Activated naive CD8-positive, alpha-beta T cell treated with anti-CD3 and anti-CD28 coated beads, Interleukin-2, amount 50 U/mL, for 24 hours (primary cell): ENCODE data around the gene IGF1R.

Source experiments
- ATAC-seq: fragments of 150-1000 bp; cut with Tn5 transposase; one replicate; pipeline ENCODE4 v1.10.0; 2021
- DNase-seq: peaks from one replicate; pipeline ENCODE4 v3.0.0; 2021
- H3K27ac Mint-ChIP-seq: one replicate; pipeline ENCODE4 v1.8.0; 2021; ENCODE audit warnings: mild to moderate bottlenecking, mixed read lengths
- H3K27me3 Mint-ChIP-seq: one replicate; pipeline ENCODE4 v1.8.0; 2021; ENCODE audit warnings: mixed read lengths
- H3K36me3 Mint-ChIP-seq: one replicate; pipeline ENCODE4 v1.8.0; 2021; ENCODE audit warnings: low read depth, mixed read lengths
- H3K4me1 Mint-ChIP-seq: one replicate; pipeline ENCODE4 v1.8.0; 2021; ENCODE audit warnings: mixed read lengths
- H3K4me3 Mint-ChIP-seq: one replicate; pipeline ENCODE4 v1.8.0; 2021; ENCODE audit warnings: mild to moderate bottlenecking, moderate library complexity, mixed read lengths
- H3K9me3 Mint-ChIP-seq: one replicate; pipeline ENCODE4 v1.8.0; 2021; ENCODE audit warnings: mixed read lengths

The IGF1R gene

DNA sequence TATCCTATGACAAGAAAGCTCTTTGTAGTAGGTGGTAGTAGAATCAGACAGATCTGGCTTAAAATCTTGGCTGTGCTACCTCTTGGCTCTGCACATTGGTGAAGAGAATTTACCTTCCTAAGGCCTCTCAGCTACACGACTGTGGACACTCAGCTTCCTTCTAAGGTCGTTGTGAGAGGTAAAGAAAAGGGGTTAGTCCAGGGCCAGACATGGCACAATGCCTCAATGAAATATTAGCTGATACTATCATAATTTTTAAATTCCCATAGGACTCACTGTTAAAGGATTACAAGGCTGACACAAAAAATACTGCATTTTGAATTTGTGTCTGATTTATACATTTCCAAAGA, 80.4 kb downstream of the IGF1R start:
- no peak overlapping the region for H3K27ac Mint-ChIP-seq
- DNase-seq, result no peak
- H3K4me1 Mint-ChIP-seq, result peaks cover 12% of the 10 kb centered on the region
- H3K9me3 Mint-ChIP-seq, result no peaks in the 10 kb centered on the region
- no peaks in the 10 kb centered on the region for H3K27me3 Mint-ChIP-seq
- ATAC-seq, result no peak
- H3K4me3 Mint-ChIP-seq, result no peak overlapping the region
- H3K36me3 Mint-ChIP-seq, result no peaks in the 10 kb centered on the region

DNA sequence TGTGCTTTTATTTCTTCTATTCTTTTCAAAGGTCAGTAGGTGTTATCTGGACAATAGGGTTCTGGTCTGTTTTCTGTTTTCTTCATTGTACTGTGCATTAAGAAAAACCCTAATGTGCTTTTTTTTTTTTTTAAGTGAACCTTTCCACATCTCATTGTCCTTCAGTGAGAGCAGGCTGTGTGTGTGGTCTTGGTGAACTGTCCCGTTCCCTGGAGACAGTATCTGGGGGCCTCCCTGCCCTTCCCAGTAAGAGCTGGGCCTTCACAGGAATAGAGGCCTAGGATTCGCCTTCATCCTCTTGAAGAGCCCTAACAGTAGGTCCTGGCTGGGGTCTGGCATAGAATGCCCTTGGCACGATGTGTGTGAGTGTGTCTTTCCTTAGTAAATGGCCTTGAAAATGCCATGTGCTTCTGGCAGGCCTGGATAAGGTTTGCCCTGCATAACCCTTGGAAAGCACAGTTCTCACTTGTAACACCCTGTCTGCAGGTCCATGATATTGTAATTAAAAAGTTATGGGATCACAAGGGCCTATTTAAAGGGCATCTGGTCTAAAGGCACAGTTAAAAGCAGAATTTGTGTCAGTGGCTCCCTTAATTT, 81.2 kb downstream of the IGF1R start:
- Mint-ChIP-seq H3K27ac (no peak overlapping the region), H3K36me3 (no peaks in the 10 kb centered on the region), H3K9me3 (no peaks in the 10 kb centered on the region), H3K4me1 (peaks cover 15% of the 10 kb centered on the region), H3K27me3 (no peaks in the 10 kb centered on the region), H3K4me3 (no peak overlapping the region)
- DNase-seq (no peak), ATAC-seq (no peak)

DNA sequence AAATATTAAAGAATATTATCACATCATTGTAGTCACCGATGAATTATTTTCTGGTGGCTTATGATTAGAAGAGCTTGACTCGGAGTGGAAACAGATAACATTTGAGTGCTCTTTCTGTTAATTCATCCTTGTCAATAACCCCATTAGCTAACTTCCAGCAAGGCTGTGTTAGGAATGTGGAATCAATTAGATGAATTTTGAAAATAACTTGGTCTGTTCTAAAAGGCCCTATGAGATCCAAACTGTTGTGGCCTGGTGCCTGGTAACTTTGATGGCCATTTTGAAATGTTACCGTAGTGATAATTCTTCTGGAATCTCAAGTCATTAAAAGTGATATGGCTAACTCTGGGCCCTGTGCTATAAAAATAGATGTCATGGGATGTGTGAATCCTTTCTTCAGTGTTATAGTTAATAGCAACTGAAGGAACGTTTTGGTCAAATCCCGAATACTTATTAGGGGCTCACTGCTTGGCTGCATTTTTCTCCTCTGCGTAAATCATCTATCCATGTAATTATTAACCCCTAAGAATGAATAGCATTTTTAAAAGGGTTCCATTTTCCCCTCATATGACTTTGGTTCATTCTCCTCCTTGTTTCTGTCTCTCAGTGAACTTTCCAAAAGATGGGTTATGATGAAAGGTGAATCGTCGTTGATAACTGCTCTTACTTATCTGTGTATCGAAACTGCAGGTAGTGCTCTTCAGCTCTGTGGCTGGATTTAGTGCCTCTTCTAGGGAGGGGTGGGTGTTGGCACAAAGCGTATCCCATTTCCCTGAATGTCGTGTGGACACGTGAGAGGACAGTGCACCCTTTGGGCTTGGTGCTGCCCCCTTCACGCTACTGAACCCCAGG, 82.7 kb downstream of the IGF1R start:
- Mint-ChIP-seq H3K27ac (no peak overlapping the region), H3K4me3 (no peak overlapping the region), H3K9me3 (no peaks in the 10 kb centered on the region), H3K4me1 (peaks cover 30% of the 10 kb centered on the region), H3K27me3 (no peaks in the 10 kb centered on the region), H3K36me3 (no peaks in the 10 kb centered on the region)
- ATAC-seq (no peak), DNase-seq (no peak)

DNA sequence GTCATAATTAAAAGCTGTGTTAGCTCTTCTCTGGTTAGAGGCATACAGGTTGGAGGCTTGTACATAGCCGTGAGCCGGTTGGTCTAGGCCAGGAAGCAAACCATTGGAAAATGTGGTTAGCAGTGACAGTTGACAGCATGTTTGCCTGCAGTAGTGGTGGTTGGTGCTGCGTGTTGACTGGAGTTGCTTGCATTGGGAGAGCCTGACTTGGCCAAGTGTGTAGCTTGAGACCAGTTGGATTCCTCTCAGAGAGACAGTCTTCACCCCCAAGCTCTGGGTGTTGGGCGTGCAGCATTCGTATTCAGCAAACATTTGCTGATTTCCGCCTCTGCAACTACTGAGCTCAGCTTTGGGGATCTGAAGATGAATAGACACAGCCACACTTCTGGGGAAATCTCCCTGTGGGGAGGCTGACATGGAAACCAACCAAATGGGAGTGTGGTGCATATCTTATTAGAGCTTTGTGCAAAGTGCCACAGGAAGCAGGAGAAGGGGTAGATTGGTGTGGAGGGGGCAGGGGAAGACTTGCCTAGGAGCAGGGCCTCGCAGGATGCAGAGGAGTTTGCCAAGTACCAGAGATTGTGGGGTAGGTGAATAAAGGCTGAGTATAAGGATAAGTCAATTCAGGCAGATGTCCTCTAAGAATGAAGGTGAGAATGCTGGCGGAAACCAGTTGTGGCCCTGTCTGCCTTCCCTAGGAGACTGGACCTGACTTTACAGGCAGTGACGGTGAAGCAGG, 83.5 kb downstream of the IGF1R start:
- H3K9me3 Mint-ChIP-seq, result no peaks in the 10 kb centered on the region
- no peaks in the 10 kb centered on the region for H3K27me3 Mint-ChIP-seq
- no peak overlapping the region for H3K27ac Mint-ChIP-seq
- H3K36me3 Mint-ChIP-seq, result no peaks in the 10 kb centered on the region
- no peak overlapping the region for H3K4me3 Mint-ChIP-seq
- H3K4me1 Mint-ChIP-seq, result peaks cover 33% of the 10 kb centered on the region
- ATAC-seq (peak; percentile 71), DNase-seq (no peak)

DNA sequence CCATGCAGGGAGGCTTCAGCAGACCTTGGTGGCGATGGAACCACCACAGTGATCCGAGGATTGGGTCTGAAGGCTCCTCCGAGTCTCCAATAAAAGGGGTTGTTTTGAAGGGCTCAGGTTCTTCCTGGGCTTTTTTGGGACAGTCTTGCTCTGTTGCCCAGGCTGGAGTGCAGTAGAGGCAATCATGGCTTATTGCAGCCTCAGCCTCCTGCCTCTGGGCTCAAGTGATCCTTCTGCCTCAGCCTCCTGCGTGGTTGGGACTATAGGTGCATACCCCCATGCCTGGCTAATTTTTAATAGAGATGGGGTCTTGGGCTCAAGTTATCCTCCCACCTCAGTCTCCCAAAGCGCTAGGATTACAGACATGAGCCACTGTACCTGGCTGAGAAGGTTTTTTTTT, 84.8 kb downstream of the IGF1R start:
- DNase-seq, result no peak
- H3K27ac Mint-ChIP-seq, result no peak overlapping the region
- H3K9me3 Mint-ChIP-seq, result no peaks in the 10 kb centered on the region
- H3K4me3 Mint-ChIP-seq, result no peak overlapping the region
- H3K4me1 Mint-ChIP-seq, result peaks cover 32% of the 10 kb centered on the region
- no peaks in the 10 kb centered on the region for H3K27me3 Mint-ChIP-seq
- no peaks in the 10 kb centered on the region for H3K36me3 Mint-ChIP-seq
- ATAC-seq, result no peak

DNA sequence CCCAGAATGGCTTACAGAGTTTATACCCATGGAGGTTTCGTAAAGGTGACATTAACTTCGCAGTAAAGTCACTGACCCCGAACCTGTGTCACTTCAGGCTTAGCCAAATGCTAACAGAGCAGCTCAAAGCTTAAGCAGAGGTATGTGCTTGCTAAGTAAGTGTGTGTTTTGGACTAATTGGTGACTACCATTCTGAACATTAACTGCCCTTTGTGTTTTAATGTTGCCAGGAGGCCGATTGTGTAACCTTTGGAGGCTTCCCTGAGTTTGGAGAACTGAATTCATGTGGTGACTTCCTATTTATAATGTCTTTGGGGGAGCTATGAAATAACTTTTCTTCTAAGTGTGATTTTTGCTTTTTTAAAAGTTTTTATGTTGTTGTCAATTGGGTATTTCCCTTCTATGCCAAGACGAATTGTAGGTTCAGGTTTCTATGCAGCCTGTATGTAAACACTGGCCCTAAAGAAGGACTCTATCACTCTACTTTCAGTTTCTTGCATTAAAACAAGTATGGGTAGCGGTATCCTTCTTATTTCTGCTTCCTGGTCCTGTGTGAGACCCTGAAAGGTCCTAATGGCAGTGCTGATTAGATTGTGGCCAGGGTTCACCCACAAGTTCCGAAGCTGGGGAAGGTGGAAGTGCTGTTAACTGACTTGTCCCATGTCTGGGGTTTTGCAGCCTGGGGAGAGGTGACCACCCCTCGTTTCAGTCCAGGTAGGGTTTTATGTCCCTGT, 86.3 kb downstream of the IGF1R start:
- Mint-ChIP-seq H3K4me3 (no peak overlapping the region), H3K4me1 (peaks cover 38% of the 10 kb centered on the region), H3K27me3 (no peaks in the 10 kb centered on the region), H3K9me3 (no peaks in the 10 kb centered on the region), H3K36me3 (no peaks in the 10 kb centered on the region), H3K27ac (no peak overlapping the region)
- ATAC-seq (no peak), DNase-seq (no peak)

DNA sequence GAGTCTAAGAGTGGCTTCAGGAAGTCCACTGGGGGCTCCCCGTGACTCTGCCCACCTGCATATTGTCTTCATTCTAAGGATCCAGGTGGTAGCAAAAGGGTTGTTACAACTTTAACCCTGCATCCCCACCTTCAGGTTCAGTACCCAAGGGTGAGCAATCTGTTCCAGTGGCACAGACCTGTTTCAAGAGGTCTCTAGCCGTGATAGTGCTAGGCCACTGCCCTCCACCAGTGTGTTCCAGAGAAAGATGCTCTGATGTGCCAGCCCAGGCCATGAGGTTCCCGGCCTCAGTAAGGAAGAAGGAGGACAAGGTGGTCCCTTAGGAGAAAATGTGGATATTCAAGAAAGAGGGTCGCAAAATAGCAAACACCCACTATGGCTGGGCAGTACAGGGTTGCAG, 87.0 kb downstream of the IGF1R start:
- H3K27ac Mint-ChIP-seq, result no peak overlapping the region
- no peaks in the 10 kb centered on the region for H3K36me3 Mint-ChIP-seq
- peak; percentile 54 for ATAC-seq

DNA sequence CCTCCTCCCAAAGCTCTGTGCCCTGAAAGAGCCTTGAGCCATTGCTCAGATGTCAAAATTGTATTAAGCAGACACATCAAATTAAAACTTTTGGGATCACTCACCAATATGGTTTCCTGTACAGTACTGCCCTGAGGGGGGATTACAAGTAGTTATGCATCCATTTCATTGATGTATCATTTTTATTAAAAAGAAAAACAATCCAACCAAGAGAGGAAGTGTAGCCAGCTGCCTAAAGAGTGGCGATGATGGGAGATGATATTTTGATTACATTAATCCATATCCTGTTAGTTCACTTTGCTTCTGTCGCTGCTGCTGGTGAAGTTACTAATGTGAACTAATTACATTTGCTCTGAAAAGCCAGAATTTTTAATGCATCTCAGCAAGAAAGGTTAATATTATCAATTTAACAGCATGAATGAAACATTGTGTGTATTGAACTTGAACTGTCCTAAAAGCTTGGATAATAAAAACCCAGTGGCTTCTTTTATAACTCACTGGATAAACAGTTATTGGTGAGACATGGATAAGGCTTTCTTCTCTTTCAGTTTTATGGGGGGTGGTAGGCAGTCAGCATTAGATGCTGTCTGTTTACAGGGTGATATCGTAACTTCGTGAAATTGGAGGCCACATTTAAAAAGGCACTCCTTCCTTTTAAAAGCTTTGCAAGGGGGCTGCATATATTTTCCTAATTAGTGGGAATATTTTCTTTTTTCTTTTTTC, 87.7 kb downstream of the IGF1R start:
- DNase-seq (no peak), ATAC-seq (no peak)
- no peaks in the 10 kb centered on the region for H3K36me3 Mint-ChIP-seq
- H3K27me3 Mint-ChIP-seq, result no peaks in the 10 kb centered on the region
- no peak overlapping the region for H3K27ac Mint-ChIP-seq
- no peak overlapping the region for H3K4me3 Mint-ChIP-seq
- H3K9me3 Mint-ChIP-seq, result no peaks in the 10 kb centered on the region
- H3K4me1 Mint-ChIP-seq, result peaks cover 44% of the 10 kb centered on the region

More for the DNA sequence above, 87.0 kb downstream of the IGF1R start:
- DNase-seq, result no peak
- H3K4me3 Mint-ChIP-seq, result no peak overlapping the region
- no peaks in the 10 kb centered on the region for H3K27me3 Mint-ChIP-seq
- no peaks in the 10 kb centered on the region for H3K9me3 Mint-ChIP-seq
- H3K4me1 Mint-ChIP-seq, result peaks cover 41% of the 10 kb centered on the region

DNA sequence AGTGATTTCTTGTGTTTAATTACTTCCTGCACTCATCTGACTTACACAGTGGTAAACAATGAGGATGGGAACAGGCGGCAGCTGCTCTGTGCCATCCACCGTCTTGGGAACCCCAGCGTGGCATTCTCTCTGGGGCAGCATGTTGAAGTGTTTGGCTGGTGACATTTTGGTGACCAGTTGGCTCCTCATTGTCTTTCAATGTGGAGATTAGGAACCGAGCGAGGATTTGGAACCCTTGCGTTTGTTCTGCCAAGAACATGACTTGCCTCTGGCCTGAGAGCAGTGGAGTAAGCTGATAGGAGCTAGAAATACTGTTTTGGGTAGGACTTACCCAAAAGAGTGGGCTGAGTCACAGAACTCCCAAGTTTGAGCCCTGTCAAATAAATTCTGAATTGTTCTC, 88.8 kb downstream of the IGF1R start:
- Mint-ChIP-seq H3K27me3 (no peaks in the 10 kb centered on the region), H3K27ac (no peak overlapping the region), H3K9me3 (no peaks in the 10 kb centered on the region), H3K4me3 (no peak overlapping the region), H3K4me1 (peaks cover 44% of the 10 kb centered on the region), H3K36me3 (no peaks in the 10 kb centered on the region)
- no peak for DNase-seq
- no peak for ATAC-seq

DNA sequence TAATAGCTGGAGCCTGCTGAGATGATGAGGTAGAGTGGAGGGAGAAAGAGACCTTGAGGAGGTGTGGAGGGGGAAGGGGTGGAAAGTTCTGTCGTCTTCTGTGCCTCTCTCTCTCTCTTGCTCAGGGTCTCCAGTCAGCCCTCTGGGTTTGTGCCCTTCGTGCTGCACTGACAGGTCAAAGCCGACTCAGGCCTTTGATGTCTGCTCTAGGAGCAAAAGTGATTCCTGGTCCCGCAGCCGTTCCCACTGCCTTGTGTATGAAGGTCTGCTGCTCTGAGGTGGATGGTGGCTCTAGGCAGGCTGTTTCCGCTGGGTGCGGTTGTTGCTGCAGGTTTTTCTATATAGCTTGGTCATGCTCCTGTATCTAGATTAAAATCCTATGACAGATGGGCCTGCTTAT, 89.4 kb downstream of the IGF1R start:
- H3K27ac Mint-ChIP-seq, result no peak overlapping the region
- no peaks in the 10 kb centered on the region for H3K9me3 Mint-ChIP-seq
- no peaks in the 10 kb centered on the region for H3K27me3 Mint-ChIP-seq
- no peaks in the 10 kb centered on the region for H3K36me3 Mint-ChIP-seq
- no peak for ATAC-seq
- no peak for DNase-seq
- peaks cover 44% of the 10 kb centered on the region for H3K4me1 Mint-ChIP-seq
- no peak overlapping the region for H3K4me3 Mint-ChIP-seq

DNA sequence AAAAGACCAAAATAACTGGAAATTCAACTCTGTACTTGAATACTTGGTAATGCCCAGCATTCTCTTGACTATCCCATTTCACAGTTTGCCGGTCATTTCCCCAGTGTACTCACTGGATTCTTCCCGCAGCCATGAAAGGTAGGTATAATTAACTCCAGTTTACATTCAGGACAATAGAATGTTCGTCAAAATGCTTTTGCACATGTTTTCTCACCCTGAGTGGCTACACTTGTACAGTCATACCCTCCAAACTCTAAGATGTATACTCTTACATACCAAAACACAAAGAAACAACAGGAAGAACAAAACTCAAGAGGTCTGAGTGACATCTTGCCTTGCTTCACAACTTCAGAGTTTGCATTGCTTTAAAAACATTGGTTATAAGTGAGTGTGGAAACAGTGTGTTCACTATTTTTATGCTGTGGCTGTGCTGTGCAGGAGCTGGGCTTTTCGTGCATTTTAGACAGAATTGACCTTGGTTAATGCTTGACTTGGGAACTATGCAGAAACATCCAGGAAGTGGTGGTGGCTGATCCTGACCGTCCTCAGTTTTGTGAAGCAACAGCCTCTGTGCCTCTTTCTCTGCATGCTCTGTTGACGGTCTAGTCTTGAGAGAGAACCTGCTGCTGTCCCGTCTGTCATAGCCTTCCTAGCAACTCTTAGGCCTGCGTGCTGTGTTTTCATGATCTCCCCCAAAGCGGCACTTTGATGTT, 90.5 kb downstream of the IGF1R start:
- Mint-ChIP-seq H3K4me1 (peaks cover 51% of the 10 kb centered on the region), H3K9me3 (no peaks in the 10 kb centered on the region), H3K27ac (no peak overlapping the region), H3K27me3 (no peaks in the 10 kb centered on the region), H3K4me3 (no peak overlapping the region), H3K36me3 (no peaks in the 10 kb centered on the region)
- no peak for ATAC-seq
- no peak for DNase-seq

DNA sequence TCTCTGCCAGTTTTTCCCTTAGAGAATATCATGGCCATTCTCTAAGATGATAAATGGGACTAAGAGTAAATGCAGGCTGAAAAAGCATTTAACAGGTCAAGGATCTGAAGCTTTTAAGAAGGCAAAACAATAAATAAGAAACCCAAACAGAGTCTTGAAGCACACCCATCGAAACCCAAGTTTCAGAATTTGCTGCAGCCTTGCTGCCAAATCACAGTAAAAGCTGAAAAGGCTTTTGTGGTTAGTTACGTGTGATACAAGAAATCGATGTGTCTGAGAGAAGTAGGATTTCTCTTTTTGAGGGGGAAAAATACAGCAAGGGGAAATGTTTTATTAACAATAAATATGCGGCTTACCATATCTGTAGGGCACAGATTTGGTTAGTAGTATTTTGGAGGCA, 92.0 kb downstream of the IGF1R start:
- DNase-seq (no peak), ATAC-seq (no peak)
- Mint-ChIP-seq H3K4me3 (no peak overlapping the region), H3K9me3 (no peaks in the 10 kb centered on the region), H3K4me1 (peaks cover 56% of the 10 kb centered on the region), H3K27ac (no peak overlapping the region), H3K36me3 (no peaks in the 10 kb centered on the region), H3K27me3 (no peaks in the 10 kb centered on the region)

DNA sequence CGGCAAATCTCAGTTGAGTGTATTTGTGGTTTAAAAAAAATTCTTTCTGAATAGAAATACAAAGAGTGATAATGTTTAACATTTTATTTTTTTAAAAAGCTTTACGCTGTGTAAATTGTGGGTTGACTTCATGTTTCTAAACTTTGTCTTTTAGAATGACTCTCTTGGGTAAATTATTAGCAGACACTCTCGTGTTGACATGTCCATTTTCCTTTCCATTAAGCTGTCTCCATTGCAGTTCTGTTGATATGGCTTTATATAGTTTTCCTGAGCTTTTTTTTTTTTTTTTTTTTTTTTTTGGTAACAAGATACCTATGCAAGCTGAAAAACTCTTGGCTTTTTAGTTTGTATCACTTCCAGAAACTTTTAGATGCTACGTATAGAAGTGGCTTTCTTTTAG, 92.6 kb downstream of the IGF1R start:
- Mint-ChIP-seq H3K4me3 (no peak overlapping the region), H3K27ac (no peak overlapping the region), H3K27me3 (no peaks in the 10 kb centered on the region), H3K4me1 (peaks cover 56% of the 10 kb centered on the region), H3K9me3 (no peaks in the 10 kb centered on the region), H3K36me3 (no peaks in the 10 kb centered on the region)
- no peak for ATAC-seq
- DNase-seq, result no peak

DNA sequence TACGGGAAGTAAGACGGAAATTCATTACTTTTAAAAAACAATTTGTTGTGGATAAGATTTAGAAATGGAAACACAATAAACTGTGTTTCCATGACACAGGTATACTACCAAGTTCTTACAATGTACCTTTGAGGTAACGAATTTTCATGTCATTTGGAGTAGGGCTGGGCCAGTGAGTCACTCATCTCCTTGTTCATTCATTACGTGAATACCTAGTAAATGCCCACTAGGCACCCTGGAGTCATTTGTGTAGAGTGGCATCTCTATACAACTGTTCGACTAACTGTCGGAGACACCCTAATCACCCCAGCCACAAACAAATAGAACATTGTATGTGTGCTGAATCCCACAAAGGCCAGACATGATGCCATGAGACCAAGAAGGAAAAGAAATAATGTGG, 94.8 kb downstream of the IGF1R start:
- no peak for ATAC-seq
- DNase-seq, result no peak
- H3K27ac Mint-ChIP-seq, result no peak overlapping the region
- no peaks in the 10 kb centered on the region for H3K9me3 Mint-ChIP-seq
- H3K27me3 Mint-ChIP-seq, result no peaks in the 10 kb centered on the region
- H3K4me1 Mint-ChIP-seq, result peaks cover 62% of the 10 kb centered on the region
- H3K4me3 Mint-ChIP-seq, result no peak overlapping the region
- no peaks in the 10 kb centered on the region for H3K36me3 Mint-ChIP-seq
